GM18502 (cell line): Measurements from ENCODE around the gene PTAFR.
"Not testable (repeated sequence)": the region's sequence is repeated elsewhere in the genome, so short reads cannot be mapped to it uniquely, and the experiment has no call there.

Source experiments
- ATAC-seq: cut with Tn5 transposase; IDR thresholded peaks from one replicate; pipeline ENCODE4 v1.9.1; 2021; ENCODE audit warnings: mild to moderate bottlenecking; ENCODE audit not compliant: unreplicated experiment, poor library complexity

The PTAFR gene

GRCh38 chr1:28147264-28148094, 29.0 kb downstream of the PTAFR start:
- peak; percentile 18 for ATAC-seq

GRCh38 chr1:28145728-28146127, 30.8 kb downstream of the PTAFR start:
- ATAC-seq, result no peak

GRCh38 chr1:28144203-28145135, 32.0 kb downstream of the PTAFR start:
- ATAC-seq, result peak; percentile 73

GRCh38 chr1:28143496-28144202, 32.8 kb downstream of the PTAFR start:
- no peak for ATAC-seq

- no peak for ATAC-seq
These were observed 34.8 kb downstream of the PTAFR start for GRCh38 chr1:28141685-28142084.

GRCh38 chr1:28139866-28140265, 36.6 kb downstream of the PTAFR start:
- not testable (repeated sequence) for ATAC-seq

GRCh38 chr1:28139025-28139712, 37.3 kb downstream of the PTAFR start:
- no peak for ATAC-seq

- ATAC-seq, result no peak
These were observed 39.4 kb downstream of the PTAFR start for GRCh38 chr1:28136922-28137613.

GRCh38 chr1:28136169-28136921, 40.1 kb downstream of the PTAFR start:
- no peak for ATAC-seq

- ATAC-seq, result no peak
These were observed 40.9 kb downstream of the PTAFR start for GRCh38 chr1:28135371-28136168.

GRCh38 chr1:28134651-28135207, 41.8 kb downstream of the PTAFR start:
- ATAC-seq, result no peak

GRCh38 chr1:28132171-28133167, 44.0 kb downstream of the PTAFR start:
- ATAC-seq, result no peak

GRCh38 chr1:28130901-28131300, 45.6 kb downstream of the PTAFR start:
- ATAC-seq, result no peak

- no peak for ATAC-seq
These were observed 47.3 kb downstream of the PTAFR start for GRCh38 chr1:28129150-28129549.

GRCh38 chr1:28127617-28128257, 48.8 kb downstream of the PTAFR start:
- peak; percentile 79 for ATAC-seq
